ENCODE results near the gene TCF19. TPM values are rescaled to one million over a fixed set of nuclear protein-coding genes. Genes with fewer than 3 reads are reported as not detected.

The TCF19 gene
- total and polyA plus RNA-seq, 9 donors: 3.9 to 9.9 (median 7.1) TPM

DNA sequence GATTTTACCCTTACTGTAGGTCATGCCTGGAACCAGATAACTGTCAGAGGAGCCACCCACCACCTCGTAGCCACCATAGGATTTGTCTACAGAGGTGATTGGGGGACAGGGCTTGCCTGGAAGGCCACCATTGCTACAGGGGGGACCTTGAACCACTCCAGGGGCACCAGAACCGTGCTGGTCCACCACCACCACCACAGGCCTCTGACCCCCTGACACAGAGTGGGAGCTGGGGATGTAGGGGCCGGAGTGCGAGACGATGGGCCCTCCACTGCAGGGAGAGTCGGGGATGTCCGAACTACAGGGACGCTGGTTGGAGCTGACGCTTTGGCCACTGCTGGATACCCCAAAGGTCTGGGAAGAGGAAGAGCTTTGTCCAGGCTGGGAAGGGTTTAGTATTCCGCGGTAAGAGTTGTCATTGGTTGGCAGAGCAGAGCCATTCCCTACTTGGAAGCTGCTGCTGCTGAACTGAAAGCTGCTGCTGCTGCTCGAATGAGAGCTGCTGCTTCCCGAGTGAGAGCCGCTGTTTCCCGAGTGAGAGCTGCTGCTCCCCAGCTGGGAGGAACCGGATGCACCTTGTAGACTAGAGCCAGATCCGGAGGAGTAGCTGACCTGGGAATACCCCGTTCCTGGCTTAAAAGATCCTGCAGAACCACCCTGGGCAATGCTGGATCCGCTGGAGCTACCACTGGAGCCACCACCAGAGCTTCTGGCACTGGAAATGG is 41.6 kb upstream of the TCF19 start:
- no peaks in the 10 kb centered on the region for H3K27me3 ChIP-seq
- no peak overlapping the region for H3K4me3 ChIP-seq
- no peak overlapping the region for H3K27ac ChIP-seq
- H3K4me1 ChIP-seq (ENCODE audit: insufficient read depth): peaks cover 5% of the 10 kb centered on the region
- H3K9me3 ChIP-seq: no peaks in the 10 kb centered on the region
- H3K36me3 ChIP-seq: no peaks in the 10 kb centered on the region
- WGBS, 3 donors: 43 to 48% (median 48%) methylated on average over 18 to 19 of the region's 19 CpGs
- intact Hi-C loops (cut with DNase I): no loop called here
- no peak for DNase-seq
- TF ChIP-seq EP300 (IDR thresholded peaks at IDR 0.05) (no peak), POLR2A (IDR thresholded peaks at IDR 0.05) (no peak)
- TF ChIP-seq, protein P1, sequence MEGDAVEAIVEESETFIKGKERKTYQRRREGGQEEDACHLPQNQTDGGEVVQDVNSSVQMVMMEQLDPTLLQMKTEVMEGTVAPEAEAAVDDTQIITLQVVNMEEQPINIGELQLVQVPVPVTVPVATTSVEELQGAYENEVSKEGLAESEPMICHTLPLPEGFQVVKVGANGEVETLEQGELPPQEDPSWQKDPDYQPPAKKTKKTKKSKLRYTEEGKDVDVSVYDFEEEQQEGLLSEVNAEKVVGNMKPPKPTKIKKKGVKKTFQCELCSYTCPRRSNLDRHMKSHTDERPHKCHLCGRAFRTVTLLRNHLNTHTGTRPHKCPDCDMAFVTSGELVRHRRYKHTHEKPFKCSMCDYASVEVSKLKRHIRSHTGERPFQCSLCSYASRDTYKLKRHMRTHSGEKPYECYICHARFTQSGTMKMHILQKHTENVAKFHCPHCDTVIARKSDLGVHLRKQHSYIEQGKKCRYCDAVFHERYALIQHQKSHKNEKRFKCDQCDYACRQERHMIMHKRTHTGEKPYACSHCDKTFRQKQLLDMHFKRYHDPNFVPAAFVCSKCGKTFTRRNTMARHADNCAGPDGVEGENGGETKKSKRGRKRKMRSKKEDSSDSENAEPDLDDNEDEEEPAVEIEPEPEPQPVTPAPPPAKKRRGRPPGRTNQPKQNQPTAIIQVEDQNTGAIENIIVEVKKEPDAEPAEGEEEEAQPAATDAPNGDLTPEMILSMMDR (IDR thresholded peaks at IDR 0.05): no peak

DNA sequence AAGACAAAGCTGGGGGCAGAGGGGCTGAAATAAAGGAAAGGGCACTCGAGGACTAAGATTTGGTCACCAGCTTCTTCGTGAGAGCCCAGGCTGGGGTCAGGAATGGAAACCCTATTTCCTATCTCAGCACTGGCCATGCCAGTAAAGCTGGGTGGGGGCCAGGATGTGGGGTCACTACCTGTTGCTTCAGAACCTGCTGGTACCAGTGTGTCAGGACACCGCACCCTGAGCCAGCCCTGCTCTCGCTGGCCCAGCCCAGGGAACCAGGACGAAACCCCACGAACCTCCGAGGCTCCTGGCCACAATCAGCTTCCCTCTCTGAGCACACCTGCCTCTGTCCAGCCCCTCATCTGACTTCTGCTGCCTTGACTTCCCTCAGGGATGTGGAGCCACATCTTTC is 40.2 kb upstream of the TCF19 start:
- H3K36me3 ChIP-seq: no peaks in the 10 kb centered on the region
- no peak for DNase-seq
- TF ChIP-seq POLR2A (IDR thresholded peaks at IDR 0.05) (no peak), EP300 (IDR thresholded peaks at IDR 0.05) (no peak)
- TF ChIP-seq, protein P1 (IDR thresholded peaks at IDR 0.05): no peak
- 84 to 90% (median 87%) methylated on average over 7 of the region's 7 CpGs for WGBS, 3 donors
- H3K9me3 ChIP-seq: no peaks in the 10 kb centered on the region
- no peak overlapping the region for H3K4me3 ChIP-seq
- H3K27ac ChIP-seq: no peak overlapping the region
- H3K4me1 ChIP-seq (ENCODE audit: insufficient read depth): peaks cover 10% of the 10 kb centered on the region
- intact Hi-C loops (cut with DNase I): no loop called here
- no peaks in the 10 kb centered on the region for H3K27me3 ChIP-seq

DNA sequence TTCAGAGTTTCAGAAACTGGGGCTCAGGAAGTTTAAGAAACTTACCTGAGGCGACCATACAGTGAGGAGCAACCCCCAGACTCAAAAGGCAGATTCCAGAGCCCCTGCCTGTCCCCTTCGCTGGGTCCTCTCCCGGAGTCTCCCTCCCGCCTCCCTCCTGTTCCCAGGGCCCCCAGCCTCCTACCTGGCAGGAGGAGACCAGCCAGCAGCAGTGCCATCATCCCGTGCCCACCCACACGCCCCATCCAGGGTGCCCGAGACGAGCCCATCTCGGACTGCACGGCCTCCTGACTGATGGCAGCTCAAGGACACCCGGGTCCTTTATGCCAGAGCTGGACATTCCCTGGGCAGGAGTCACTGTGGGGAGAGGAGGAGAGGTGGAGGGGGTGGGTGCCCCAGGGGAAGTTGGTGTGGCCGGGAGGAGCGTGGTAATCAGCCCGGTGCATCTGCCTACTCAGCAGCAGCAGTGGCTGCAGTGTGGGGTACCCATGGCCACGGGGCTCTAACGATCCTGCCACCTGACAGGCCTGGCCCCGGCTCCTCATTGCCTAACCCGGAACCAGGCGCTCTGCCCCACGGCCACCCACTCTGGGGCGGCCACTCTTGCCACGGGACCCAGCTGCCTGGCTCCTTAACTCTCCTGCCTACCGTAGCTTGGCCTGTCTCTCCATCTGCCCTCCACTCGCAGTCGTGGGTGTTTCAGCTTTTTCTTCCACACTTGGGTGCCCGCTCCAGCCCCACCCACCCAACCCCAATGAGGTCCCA is 38.1 kb upstream of the TCF19 start, which contains the start of gene CDSN:
Gene CDSN (minus strand): TSS at position 296 of the 765 bp plus-strand sequence. CDS start 27 bp downstream, at position 269.
- TF ChIP-seq, protein P1 (IDR thresholded peaks at IDR 0.05): no peak
- TF ChIP-seq EP300 (IDR thresholded peaks at IDR 0.05) (no peak), POLR2A (IDR thresholded peaks at IDR 0.05) (no peak)
- H3K36me3 ChIP-seq: no peaks in the 10 kb centered on the region
- H3K27ac ChIP-seq: no peak within 1 kb of the TSS
- H3K9me3 ChIP-seq: no peaks in the 10 kb centered on the region
- WGBS, 3 donors: 82 to 87% (median 84%) methylated on average over 25 to 26 of the region's 26 CpGs
- H3K27me3 ChIP-seq: no peaks in the 10 kb centered on the region
- peaks cover 10% of the 10 kb centered on the region for H3K4me1 ChIP-seq (ENCODE audit: insufficient read depth)
- intact Hi-C loops (cut with DNase I): no loop called here
- DNase-seq: no peak
- no peak within 1 kb of the TSS for H3K4me3 ChIP-seq

DNA sequence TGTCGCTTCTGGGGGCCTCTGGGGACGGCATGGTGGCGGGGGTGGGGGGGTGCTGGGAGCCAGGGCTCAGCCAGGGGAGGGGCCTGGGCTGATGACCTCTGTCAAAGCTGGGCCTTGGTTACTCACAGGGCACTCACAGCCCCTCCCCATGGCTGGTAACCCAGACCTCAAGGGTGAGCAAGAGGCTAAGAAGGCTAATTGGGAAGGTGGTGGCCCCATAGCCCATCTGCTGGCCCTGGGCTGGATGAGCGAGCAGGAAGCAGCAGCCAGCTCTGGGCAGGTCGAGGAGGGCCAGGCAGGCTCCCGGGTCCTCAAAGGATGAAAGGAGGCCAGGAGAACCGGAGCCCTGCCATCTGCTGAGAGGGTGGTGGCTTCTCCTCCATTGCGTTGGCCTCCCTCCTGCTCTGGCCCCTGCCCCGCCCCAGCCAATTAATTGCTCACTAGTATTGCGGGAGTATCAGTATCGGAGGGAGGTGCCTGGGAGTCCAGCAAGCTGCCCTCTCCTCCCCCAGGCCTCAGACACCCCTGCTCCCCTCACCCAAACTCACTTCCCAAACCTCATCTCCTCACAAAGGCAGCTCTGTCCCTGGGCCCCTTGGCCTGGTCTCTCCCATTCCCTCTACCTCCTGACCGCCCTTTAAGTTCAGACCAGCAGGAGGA is 37.1 kb upstream of the TCF19 start:
- no peak for TF ChIP-seq POLR2A (IDR thresholded peaks at IDR 0.05)
- TF ChIP-seq, protein P1 (IDR thresholded peaks at IDR 0.05): no peak
- no peak for TF ChIP-seq EP300 (IDR thresholded peaks at IDR 0.05)
- Histone ChIP-seq H3K27ac (no peak overlapping the region), H3K4me3 (no peak overlapping the region), H3K9me3 (no peaks in the 10 kb centered on the region), H3K27me3 (no peaks in the 10 kb centered on the region), H3K36me3 (no peaks in the 10 kb centered on the region), H3K4me1 (ENCODE audit: insufficient read depth) (peaks cover 10% of the 10 kb centered on the region)
- intact Hi-C loops (cut with DNase I): no loop called here
- 73 to 81% (median 76%) methylated on average over 12 of the region's 12 CpGs for WGBS, 3 donors
- no peak for DNase-seq

Measured in ovary (tissue), 9 donors.